BE2C (cell line): Measurements from ENCODE around the gene EBF3.

Experiments
- DNase-seq: peaks from one replicate; pipeline ENCODE4 v3.0.0-alpha.2; 2020
- H3K27me3 ChIP-seq: fragments of 250-450 bp; sonication (Bioruptor Pico); 2 replicates; pipeline ENCODE4 v1.5.1; 2020; ENCODE audit warnings: mild to moderate bottlenecking
- H3K36me3 ChIP-seq: fragments of 250-450 bp; sonication (Bioruptor Pico); 2 replicates; pipeline ENCODE4 v1.5.1; 2020; ENCODE audit warnings: mild to moderate bottlenecking
- H3K4me1 ChIP-seq: fragments of 250-450 bp; sonication (Bioruptor Pico); 2 replicates; pipeline ENCODE4 v1.5.1; 2020
- H3K4me3 ChIP-seq: 2 replicates; pipeline ENCODE4 v1.5.1; 2011; ENCODE audit warnings: low read depth, low read length
- H3K9me3 ChIP-seq: fragments of 250-450 bp; sonication (Bioruptor Pico); 2 replicates; pipeline ENCODE4 v1.5.1; 2020
- CTCF ChIP-seq: IDR thresholded peaks from 2 replicates; pipeline ENCODE4 v1.5.1; 2012; ENCODE audit warnings: mild to moderate bottlenecking, low read depth, low read length

EBF3 gene

GRCh38 chr10:129815898-129816655 lies 148.0 kb downstream of the EBF3 start:
- Histone ChIP-seq H3K9me3 (no peaks in the 10 kb centered on the region), H3K27me3 (no peaks in the 10 kb centered on the region), H3K36me3 (no peaks in the 10 kb centered on the region), H3K4me1 (no peaks in the 10 kb centered on the region), H3K4me3 (no peak overlapping the region)
- no peak for TF ChIP-seq CTCF
- no peak for DNase-seq

- DNase-seq = no peak
- Histone ChIP-seq H3K4me3 (no peak overlapping the region), H3K4me1 (no peaks in the 10 kb centered on the region), H3K9me3 (no peaks in the 10 kb centered on the region), H3K36me3 (no peaks in the 10 kb centered on the region), H3K27me3 (no peaks in the 10 kb centered on the region)
- no peak for TF ChIP-seq CTCF
Measured at GRCh38 chr10:129814681-129815646, 149.1 kb downstream of the EBF3 start.

- no peak for TF ChIP-seq CTCF
- no peaks in the 10 kb centered on the region for H3K4me1 ChIP-seq
- no peak for DNase-seq
- no peak overlapping the region for H3K4me3 ChIP-seq
- H3K36me3 ChIP-seq = no peaks in the 10 kb centered on the region
- H3K9me3 ChIP-seq = no peaks in the 10 kb centered on the region
- H3K27me3 ChIP-seq = no peaks in the 10 kb centered on the region
Measured at GRCh38 chr10:129812398-129812797, 151.7 kb downstream of the EBF3 start.

- Histone ChIP-seq H3K9me3 (no peaks in the 10 kb centered on the region), H3K36me3 (no peaks in the 10 kb centered on the region), H3K27me3 (no peaks in the 10 kb centered on the region), H3K4me3 (no peak overlapping the region), H3K4me1 (no peaks in the 10 kb centered on the region)
- no peak for DNase-seq
- no peak for TF ChIP-seq CTCF
Measured at GRCh38 chr10:129811208-129811607, 152.9 kb downstream of the EBF3 start.

- Histone ChIP-seq H3K27me3 (no peaks in the 10 kb centered on the region), H3K9me3 (no peaks in the 10 kb centered on the region), H3K36me3 (no peaks in the 10 kb centered on the region), H3K4me3 (no peak overlapping the region), H3K4me1 (no peaks in the 10 kb centered on the region)
- DNase-seq = no peak
- no peak for TF ChIP-seq CTCF
Measured at GRCh38 chr10:129809841-129810240, 154.2 kb downstream of the EBF3 start.
